ENCODE results near the gene KLF13. TPM values are rescaled to one million over a fixed set of nuclear protein-coding genes. Genes with fewer than 3 reads are reported as not detected.

Gene KLF13
- total RNA-seq, 3 donors from 2014 or later (not counting 1 experiment from before 2014, with no cell fraction given): 277 to 328 (median 300) TPM

DNA sequence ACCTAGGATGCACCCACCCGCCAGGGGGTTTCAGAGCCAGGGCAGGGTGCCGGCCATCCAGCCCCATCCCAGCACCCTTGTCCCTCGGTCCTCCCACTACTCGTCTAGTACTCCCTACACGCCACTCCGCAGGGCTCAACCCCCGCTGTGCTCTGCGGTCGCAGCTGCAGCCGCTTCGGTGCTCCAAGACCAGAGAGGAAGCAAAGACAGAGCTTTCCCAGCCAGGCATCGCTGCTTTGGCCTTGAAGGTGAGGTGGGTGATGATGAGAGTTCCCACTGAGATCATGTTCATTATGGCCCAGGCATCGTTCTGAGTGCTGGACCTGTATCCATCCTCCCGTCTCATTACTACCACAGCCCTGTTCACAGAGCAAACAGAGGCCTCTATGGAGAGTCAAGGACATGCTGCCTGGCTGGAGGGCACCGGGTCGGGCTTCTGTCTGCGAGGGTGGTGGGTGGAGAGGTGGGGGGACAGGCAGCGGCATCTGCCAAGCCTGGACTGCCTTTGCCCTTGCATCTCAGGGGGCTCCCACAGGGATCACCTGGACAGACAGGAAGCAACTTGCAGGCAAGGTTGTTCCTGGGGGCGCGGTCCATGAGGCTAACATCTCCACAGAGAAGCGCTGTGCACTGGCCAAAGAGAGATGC, 66.9 kb downstream of the KLF13 start:
- no peak overlapping the region for H3K27ac ChIP-seq (ENCODE audit: low read length)
- ATAC-seq (no peak), DNase-seq (peak in 1 of 2 donors; percentile 40)
- TF ChIP-seq, protein P1, sequence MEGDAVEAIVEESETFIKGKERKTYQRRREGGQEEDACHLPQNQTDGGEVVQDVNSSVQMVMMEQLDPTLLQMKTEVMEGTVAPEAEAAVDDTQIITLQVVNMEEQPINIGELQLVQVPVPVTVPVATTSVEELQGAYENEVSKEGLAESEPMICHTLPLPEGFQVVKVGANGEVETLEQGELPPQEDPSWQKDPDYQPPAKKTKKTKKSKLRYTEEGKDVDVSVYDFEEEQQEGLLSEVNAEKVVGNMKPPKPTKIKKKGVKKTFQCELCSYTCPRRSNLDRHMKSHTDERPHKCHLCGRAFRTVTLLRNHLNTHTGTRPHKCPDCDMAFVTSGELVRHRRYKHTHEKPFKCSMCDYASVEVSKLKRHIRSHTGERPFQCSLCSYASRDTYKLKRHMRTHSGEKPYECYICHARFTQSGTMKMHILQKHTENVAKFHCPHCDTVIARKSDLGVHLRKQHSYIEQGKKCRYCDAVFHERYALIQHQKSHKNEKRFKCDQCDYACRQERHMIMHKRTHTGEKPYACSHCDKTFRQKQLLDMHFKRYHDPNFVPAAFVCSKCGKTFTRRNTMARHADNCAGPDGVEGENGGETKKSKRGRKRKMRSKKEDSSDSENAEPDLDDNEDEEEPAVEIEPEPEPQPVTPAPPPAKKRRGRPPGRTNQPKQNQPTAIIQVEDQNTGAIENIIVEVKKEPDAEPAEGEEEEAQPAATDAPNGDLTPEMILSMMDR (IDR thresholded peaks at IDR 0.05): no peak
- peaks cover 43 to 74% of the 10 kb centered on the region in 2 donors for H3K4me1 Mint-ChIP-seq
- intact Hi-C loops (cut with micrococcal nuclease): loop anchor here (5.0 kb wide), 4 partner anchors 41 to 131 kb away; partner anchors contain the start of gene KLF13
- H3K4me3 ChIP-seq (ENCODE audit: low read length): no peak overlapping the region
- no peaks in the 10 kb centered on the region for H3K36me3 Mint-ChIP-seq
- no peaks in the 10 kb centered on the region for H3K27me3 Mint-ChIP-seq (ENCODE audit: low read depth in 2 of 2)
- H3K36me3 ChIP-seq (ENCODE audit: control insufficient read depth, insufficient read depth, low read length): no peaks in the 10 kb centered on the region
- H3K4me3 Mint-ChIP-seq: peak overlapping the region; percentile 98
- H3K9me3 ChIP-seq (ENCODE audit: control insufficient read depth, insufficient read depth, low read length): no peaks in the 10 kb centered on the region
- WGBS (ENCODE audit: insufficient coverage): 58% methylated on average over 21 of the region's 21 CpGs
- no peaks in the 10 kb centered on the region for H3K27me3 ChIP-seq (ENCODE audit: control insufficient read depth, insufficient read depth, low read length)
- H3K9me3 Mint-ChIP-seq: peaks cover 0 to 2% of the 10 kb centered on the region in 2 donors
- H3K4me1 ChIP-seq (ENCODE audit: control insufficient read depth, insufficient read depth, low read length): peaks cover 58% of the 10 kb centered on the region
- peak overlapping the region; percentile 94 for H3K27ac Mint-ChIP-seq

DNA sequence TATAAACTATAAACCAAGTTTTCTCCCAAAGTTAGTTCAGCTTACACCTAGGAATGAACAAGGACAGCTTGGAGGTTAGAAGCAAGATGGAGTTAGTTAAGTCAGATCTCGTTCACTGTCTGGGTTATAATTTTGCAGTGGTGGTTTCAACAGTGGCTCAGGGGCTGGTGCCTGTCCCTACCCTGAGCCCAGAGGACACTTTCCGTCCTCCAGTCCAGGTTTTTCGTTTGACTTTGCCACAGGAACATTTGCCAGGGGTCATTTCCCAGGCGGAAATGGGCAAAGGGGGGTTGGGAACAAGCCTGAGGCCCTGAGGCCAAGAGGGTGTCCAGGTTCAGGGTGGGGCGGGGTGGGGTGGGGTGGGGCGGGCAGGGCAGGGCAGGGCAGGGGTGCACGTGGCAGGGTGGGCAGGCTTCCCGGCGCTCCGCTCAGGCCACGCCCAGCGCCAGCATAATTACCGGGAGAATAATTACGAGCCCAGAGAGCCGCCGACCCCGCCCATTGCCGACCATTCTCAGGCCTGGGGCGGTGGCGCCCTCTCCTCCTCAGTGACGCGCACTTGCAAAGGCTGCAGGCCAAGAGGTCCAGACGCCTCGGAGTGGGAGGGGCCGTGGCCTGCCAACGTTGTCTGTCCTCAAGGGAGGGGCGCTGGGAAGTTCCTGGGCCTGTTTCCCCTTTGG, 70.4 kb downstream of the KLF13 start:
- Histone ChIP-seq H3K27me3 (ENCODE audit: control insufficient read depth, insufficient read depth, low read length) (no peaks in the 10 kb centered on the region), H3K4me1 (ENCODE audit: control insufficient read depth, insufficient read depth, low read length) (peaks cover 44% of the 10 kb centered on the region), H3K9me3 (ENCODE audit: control insufficient read depth, insufficient read depth, low read length) (no peaks in the 10 kb centered on the region), H3K36me3 (ENCODE audit: control insufficient read depth, insufficient read depth, low read length) (no peaks in the 10 kb centered on the region), H3K4me3 (ENCODE audit: low read length) (no peak overlapping the region), H3K27ac (ENCODE audit: low read length) (no peak overlapping the region)
- peaks cover 26 to 72% of the 10 kb centered on the region in 2 donors for H3K4me1 Mint-ChIP-seq
- H3K27me3 Mint-ChIP-seq (ENCODE audit: low read depth in 2 of 2): no peaks in the 10 kb centered on the region
- no peaks in the 10 kb centered on the region for H3K36me3 Mint-ChIP-seq
- intact Hi-C loops (cut with micrococcal nuclease): no loop called here
- no peak for DNase-seq
- peak overlapping the region in 1 of 2 donors; percentile 52 for H3K27ac Mint-ChIP-seq
- WGBS (ENCODE audit: insufficient coverage): 49% methylated on average over 26 of the region's 27 CpGs
- H3K9me3 Mint-ChIP-seq: no peaks in the 10 kb centered on the region
- TF ChIP-seq, protein P1 (IDR thresholded peaks at IDR 0.05): no peak
- peak overlapping the region; percentile 42 for H3K4me3 Mint-ChIP-seq
- peak in 2 of 3 donors; percentile 17 to 38 for ATAC-seq

DNA sequence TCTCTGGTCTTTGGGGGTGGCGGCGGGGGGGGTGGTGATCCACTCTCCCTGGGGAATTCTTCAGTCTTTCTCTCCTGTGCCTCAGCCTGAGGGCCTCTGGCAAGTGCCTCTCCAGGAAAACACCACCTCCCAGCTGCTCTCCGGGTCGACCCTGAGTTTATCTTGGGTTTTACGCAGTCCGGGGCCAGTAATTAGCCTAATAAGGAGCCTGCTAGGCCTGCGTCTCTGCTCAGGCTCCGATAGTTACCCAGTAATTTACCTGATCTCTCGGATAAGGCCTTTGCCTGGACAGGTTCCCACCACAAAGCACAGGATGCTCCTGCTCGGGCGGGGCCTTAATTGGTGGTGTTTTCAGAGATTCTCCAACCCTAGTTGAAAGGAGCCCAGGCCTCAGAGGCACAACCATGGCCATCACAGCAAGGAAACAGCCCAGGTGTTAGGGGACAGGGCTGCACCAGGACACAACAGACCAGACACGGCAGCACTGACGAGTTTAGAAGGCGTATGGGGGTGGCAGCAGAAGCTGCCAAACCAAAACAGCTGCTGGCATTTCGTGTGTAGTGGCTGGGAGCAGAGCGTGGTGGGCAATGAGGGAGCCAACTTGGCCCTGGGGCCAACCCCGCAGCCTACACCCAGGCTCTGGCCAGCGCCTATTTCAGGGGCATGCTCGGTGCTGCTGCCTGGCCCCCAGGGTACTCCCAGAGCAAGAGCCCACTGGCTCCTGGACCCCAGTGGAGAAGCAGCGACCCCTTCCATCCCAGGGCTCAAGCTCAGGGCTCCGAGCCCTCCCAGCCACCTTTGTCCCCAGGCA, 71.4 kb downstream of the KLF13 start:
- Mint-ChIP-seq H3K4me1 (peaks cover 22 to 66% of the 10 kb centered on the region in 2 donors), H3K27me3 (ENCODE audit: low read depth in 2 of 2) (no peaks in the 10 kb centered on the region), H3K36me3 (no peaks in the 10 kb centered on the region), H3K9me3 (no peaks in the 10 kb centered on the region), H3K27ac (no peak overlapping the region), H3K4me3 (no peak overlapping the region)
- intact Hi-C loops (cut with micrococcal nuclease): no loop called here
- WGBS (ENCODE audit: insufficient coverage): 87% methylated on average over 21 of the region's 21 CpGs
- Histone ChIP-seq H3K9me3 (ENCODE audit: control insufficient read depth, insufficient read depth, low read length) (no peaks in the 10 kb centered on the region), H3K4me3 (ENCODE audit: low read length) (no peak overlapping the region), H3K4me1 (ENCODE audit: control insufficient read depth, insufficient read depth, low read length) (peaks cover 41% of the 10 kb centered on the region), H3K36me3 (ENCODE audit: control insufficient read depth, insufficient read depth, low read length) (no peaks in the 10 kb centered on the region), H3K27me3 (ENCODE audit: control insufficient read depth, insufficient read depth, low read length) (no peaks in the 10 kb centered on the region), H3K27ac (ENCODE audit: low read length) (no peak overlapping the region)
- DNase-seq: no peak
- ATAC-seq: no peak
- TF ChIP-seq, protein P1 (IDR thresholded peaks at IDR 0.05): no peak

Data from natural killer cell (primary cell).